GM23338 (cell line): ENCODE measurements around the gene HLA-DOB. TPM values are rescaled to one million over a fixed set of nuclear protein-coding genes. Genes with fewer than 3 reads are reported as not detected.

ENCODE experiments used
- ATAC-seq: fragments of 200-7000 bp; cut with Tn5 transposase; 3 replicates; pipeline ENCODE4 v1.9.1; 2020
- DNase-seq: peaks from one replicate; pipeline ENCODE4 v3.0.0-alpha.2; 2015; ENCODE audit warnings: low spot score
- H2AFZ ChIP-seq: fragments of 200-600 bp; sonication (generic); 2 replicates; pipeline ENCODE4 v1.8.0; 2016; ENCODE audit warnings: antibody characterized with exemption, mild to moderate bottlenecking, moderate library complexity
- H3F3A ChIP-seq: fragments of 200-600 bp; sonication (generic); replicated peaks from 2 replicates; pipeline ENCODE4 v1.8.0; 2017; ENCODE audit warnings: antibody characterized with exemption, mixed run types, low read depth
- H3K27ac ChIP-seq: fragments of 200-600 bp; sonication (generic); 2 replicates; pipeline ENCODE4 v1.6.1; 2016; ENCODE audit warnings: low read depth
- H3K27me3 ChIP-seq: fragments of 200-600 bp; sonication (generic); 2 replicates; pipeline ENCODE4 v1.8.0; 2016; ENCODE audit warnings: mild to moderate bottlenecking, mixed run types, moderate library complexity; ENCODE audit not compliant: insufficient read depth
- H3K36me3 ChIP-seq: fragments of 200-600 bp; sonication (generic); 2 replicates; pipeline ENCODE4 v1.8.0; 2016; ENCODE audit warnings: mild to moderate bottlenecking; ENCODE audit not compliant: insufficient read depth
- H3K4me1 ChIP-seq: fragments of 200-600 bp; sonication (generic); 2 replicates; pipeline ENCODE4 v1.8.0; 2016; ENCODE audit warnings: mild to moderate bottlenecking, moderate library complexity; ENCODE audit not compliant: insufficient read depth
- H3K4me2 ChIP-seq: fragments of 200-600 bp; sonication (generic); 2 replicates; pipeline ENCODE4 v1.7.1; 2017; ENCODE audit warnings: mixed run types
- H3K4me3 ChIP-seq: fragments of 200-600 bp; sonication (generic); 2 replicates; pipeline ENCODE4 v1.6.1; 2016; ENCODE audit warnings: mixed run types
- H3K79me2 ChIP-seq: fragments of 200-600 bp; sonication (generic); replicated peaks from 2 replicates; pipeline ENCODE4 v1.8.0; 2017; ENCODE audit warnings: mild to moderate bottlenecking; ENCODE audit not compliant: insufficient read depth
- H3K9me2 ChIP-seq: fragments of 200-600 bp; sonication (generic); 2 replicates; pipeline ENCODE4 v1.8.0; 2017; ENCODE audit not compliant: insufficient read depth
- H4K20me1 ChIP-seq: fragments of 200-600 bp; sonication (generic); replicated peaks from 2 replicates; pipeline ENCODE4 v1.8.0; 2017; ENCODE audit warnings: mild to moderate bottlenecking; ENCODE audit not compliant: insufficient read depth
- H3K27ac Mint-ChIP-seq: 2 replicates; pipeline ENCODE4 v1.8.0; 2020; ENCODE audit warnings: inconsistent platforms, mild to moderate bottlenecking, moderate library complexity, mixed read lengths
- H3K27me3 Mint-ChIP-seq: 3 replicates; pipeline ENCODE4 v1.8.0; 2022; ENCODE audit warnings: low read depth, mild to moderate bottlenecking, moderate library complexity, mixed read lengths, inconsistent platforms; ENCODE audit not compliant: insufficient read depth, poor library complexity
- H3K36me3 Mint-ChIP-seq: 3 replicates; pipeline ENCODE4 v1.8.0; 2021; ENCODE audit warnings: low read depth, mild to moderate bottlenecking, inconsistent platforms, moderate library complexity, mixed read lengths
- H3K4me1 Mint-ChIP-seq: 3 replicates; pipeline ENCODE4 v1.8.0; 2020; ENCODE audit warnings: mild to moderate bottlenecking, inconsistent platforms, mixed read lengths
- H3K4me3 Mint-ChIP-seq: 3 replicates; pipeline ENCODE4 v1.8.0; 2021; ENCODE audit warnings: moderate library complexity, mild to moderate bottlenecking, inconsistent platforms, mixed read lengths
- H3K9me3 Mint-ChIP-seq: 3 replicates; pipeline ENCODE4 v1.8.0; 2020; ENCODE audit warnings: moderate library complexity, mild to moderate bottlenecking, inconsistent platforms, mixed read lengths
- CREB1 ChIP-seq: fragments of 250-450 bp; sonication (Bioruptor Pico); IDR thresholded peaks from 2 replicates; pipeline ENCODE4 v1.5.0; 2020; ENCODE audit warnings: low read depth, mild to moderate bottlenecking, moderate library complexity
- ETS1 ChIP-seq: IDR thresholded peaks from 2 replicates; pipeline ENCODE4 v1.6.1; 2016; ENCODE audit warnings: antibody characterized with exemption
- EZH2 ChIP-seq: fragments of 200-600 bp; sonication (generic); IDR thresholded peaks from one replicate; pipeline ENCODE4 v1.8.0; 2017; ENCODE audit warnings: antibody characterized with exemption, mild to moderate bottlenecking, low read depth; ENCODE audit not compliant: unreplicated experiment
- EZH2phosphoT487 ChIP-seq: fragments of 200-600 bp; sonication (generic); IDR thresholded peaks from one replicate; pipeline ENCODE4 v1.8.1; 2018; ENCODE audit warnings: antibody characterized with exemption; ENCODE audit not compliant: unreplicated experiment
- JUNB ChIP-seq: IDR thresholded peaks from one replicate; pipeline ENCODE4 v1.6.1; 2016; ENCODE audit warnings: antibody characterized with exemption; ENCODE audit not compliant: unreplicated experiment
- NANOG ChIP-seq: IDR thresholded peaks from 2 replicates; pipeline ENCODE4 v1.6.1; 2016; ENCODE audit warnings: antibody characterized with exemption, borderline replicate concordance
- POLR2AphosphoS5 ChIP-seq: IDR thresholded peaks from 2 replicates; pipeline ENCODE4 v1.6.1; 2016; ENCODE audit warnings: antibody characterized with exemption, low read depth
- STAT1 ChIP-seq: IDR thresholded peaks from one replicate; pipeline ENCODE4 v1.6.1; 2016; ENCODE audit warnings: antibody characterized with exemption; ENCODE audit not compliant: unreplicated experiment
- ZNF114 ChIP-seq: fragments of 250-450 bp; sonication (Bioruptor Pico); IDR thresholded peaks from 2 replicates; pipeline ENCODE4 v1.5.0; 2020; ENCODE audit warnings: mild to moderate bottlenecking, moderate library complexity
- ZNF331 ChIP-seq: fragments of 250-450 bp; sonication (Bioruptor Pico); IDR thresholded peaks from 2 replicates; pipeline ENCODE4 v1.5.0; 2020; ENCODE audit warnings: low read depth, mild to moderate bottlenecking, moderate library complexity
- polyA plus RNA-seq: library from polyadenylated mRNA; unstranded; fragments of >200 nt; fragmentation: Nextera tagmentation; extraction: Ambion mirVana; gene quantifications from 2 replicates; pipeline ENCODE4 v1.2.1, GENCODE V29; 2016
- total RNA-seq: library from RNA; depleted of rRNA; stranded (reverse); fragments of >200 nt; shearing (Covaris generic); gene quantifications from 2 replicates; pipeline ENCODE4 v1.2.3, GENCODE V29; 2014
- TF ChIP-seq, protein P1 (sequence below), 2 experiments: fragments of 200-600 bp in 1 of 2; sonication (generic) in 1 of 2; conservative IDR thresholded peaks; 2 replicates each; pipeline versions ENCODE4 v1.5.1 to v1.6.1; 2016 to 2017; ENCODE audit warnings: antibody characterized with exemption in 2 of 2, low read depth in 2 of 2, mild to moderate bottlenecking in 2 of 2, moderate library complexity in 1 of 2
- TF ChIP-seq, protein P2 (sequence below): IDR thresholded peaks from one replicate; pipeline ENCODE4 v1.6.1; 2018; ENCODE audit warnings: antibody characterized with exemption; ENCODE audit not compliant: unreplicated experiment
- TF ChIP-seq, protein P3 (sequence below): fragments of 250-450 bp; sonication (Bioruptor Pico); IDR thresholded peaks from 2 replicates; pipeline ENCODE4 v1.5.0; 2020; ENCODE audit warnings: mild to moderate bottlenecking, moderate library complexity

The HLA-DOB gene
- total and polyA plus RNA-seq, 2 experiments from 2014 or later = not detected

GRCh38 chr6:32854376-32855178, 37.8 kb upstream of the HLA-DOB start:
- peaks cover 43% of the 10 kb centered on the region for H3K27me3 Mint-ChIP-seq
- H4K20me1 ChIP-seq = no peaks in the 10 kb centered on the region
- peak overlapping the region; percentile 92 for H3K4me3 Mint-ChIP-seq
- H3K9me3 Mint-ChIP-seq = no peaks in the 10 kb centered on the region; the same call in 2 of the 3 replicates
- peaks cover 8% of the 10 kb centered on the region; the same call in 1 of the 3 replicates for H3K36me3 Mint-ChIP-seq
- no peak overlapping the region for H3K27ac ChIP-seq
- H3K27me3 ChIP-seq = peaks cover 47% of the 10 kb centered on the region
- no peaks in the 10 kb centered on the region for H3K79me2 ChIP-seq
- H3K27ac Mint-ChIP-seq = no peak overlapping the region
- peak; percentile 30 for DNase-seq
- H3K4me1 ChIP-seq = peaks cover 12% of the 10 kb centered on the region; the same call in 1 of the 2 replicates
- no peaks in the 10 kb centered on the region for H3K9me2 ChIP-seq
- H3F3A ChIP-seq = 0 out of 2 replicates have a peak, but pooled peaks cover 5% of the 10 kb centered on the region
- peaks cover 20% of the 10 kb centered on the region for H3K4me1 Mint-ChIP-seq
- ATAC-seq = peak; percentile 1; the same call in 2 of the 3 replicates
- no peak for TF ChIP-seq EZH2
- TF ChIP-seq ZNF331 = no peak
- TF ChIP-seq, protein P1, sequence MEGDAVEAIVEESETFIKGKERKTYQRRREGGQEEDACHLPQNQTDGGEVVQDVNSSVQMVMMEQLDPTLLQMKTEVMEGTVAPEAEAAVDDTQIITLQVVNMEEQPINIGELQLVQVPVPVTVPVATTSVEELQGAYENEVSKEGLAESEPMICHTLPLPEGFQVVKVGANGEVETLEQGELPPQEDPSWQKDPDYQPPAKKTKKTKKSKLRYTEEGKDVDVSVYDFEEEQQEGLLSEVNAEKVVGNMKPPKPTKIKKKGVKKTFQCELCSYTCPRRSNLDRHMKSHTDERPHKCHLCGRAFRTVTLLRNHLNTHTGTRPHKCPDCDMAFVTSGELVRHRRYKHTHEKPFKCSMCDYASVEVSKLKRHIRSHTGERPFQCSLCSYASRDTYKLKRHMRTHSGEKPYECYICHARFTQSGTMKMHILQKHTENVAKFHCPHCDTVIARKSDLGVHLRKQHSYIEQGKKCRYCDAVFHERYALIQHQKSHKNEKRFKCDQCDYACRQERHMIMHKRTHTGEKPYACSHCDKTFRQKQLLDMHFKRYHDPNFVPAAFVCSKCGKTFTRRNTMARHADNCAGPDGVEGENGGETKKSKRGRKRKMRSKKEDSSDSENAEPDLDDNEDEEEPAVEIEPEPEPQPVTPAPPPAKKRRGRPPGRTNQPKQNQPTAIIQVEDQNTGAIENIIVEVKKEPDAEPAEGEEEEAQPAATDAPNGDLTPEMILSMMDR (conservative IDR thresholded peaks at IDR 0.05; ENCODE audit: low read depth in 2 of 2) = no peak
- no peak for TF ChIP-seq POLR2AphosphoS5
- TF ChIP-seq, protein P2, sequence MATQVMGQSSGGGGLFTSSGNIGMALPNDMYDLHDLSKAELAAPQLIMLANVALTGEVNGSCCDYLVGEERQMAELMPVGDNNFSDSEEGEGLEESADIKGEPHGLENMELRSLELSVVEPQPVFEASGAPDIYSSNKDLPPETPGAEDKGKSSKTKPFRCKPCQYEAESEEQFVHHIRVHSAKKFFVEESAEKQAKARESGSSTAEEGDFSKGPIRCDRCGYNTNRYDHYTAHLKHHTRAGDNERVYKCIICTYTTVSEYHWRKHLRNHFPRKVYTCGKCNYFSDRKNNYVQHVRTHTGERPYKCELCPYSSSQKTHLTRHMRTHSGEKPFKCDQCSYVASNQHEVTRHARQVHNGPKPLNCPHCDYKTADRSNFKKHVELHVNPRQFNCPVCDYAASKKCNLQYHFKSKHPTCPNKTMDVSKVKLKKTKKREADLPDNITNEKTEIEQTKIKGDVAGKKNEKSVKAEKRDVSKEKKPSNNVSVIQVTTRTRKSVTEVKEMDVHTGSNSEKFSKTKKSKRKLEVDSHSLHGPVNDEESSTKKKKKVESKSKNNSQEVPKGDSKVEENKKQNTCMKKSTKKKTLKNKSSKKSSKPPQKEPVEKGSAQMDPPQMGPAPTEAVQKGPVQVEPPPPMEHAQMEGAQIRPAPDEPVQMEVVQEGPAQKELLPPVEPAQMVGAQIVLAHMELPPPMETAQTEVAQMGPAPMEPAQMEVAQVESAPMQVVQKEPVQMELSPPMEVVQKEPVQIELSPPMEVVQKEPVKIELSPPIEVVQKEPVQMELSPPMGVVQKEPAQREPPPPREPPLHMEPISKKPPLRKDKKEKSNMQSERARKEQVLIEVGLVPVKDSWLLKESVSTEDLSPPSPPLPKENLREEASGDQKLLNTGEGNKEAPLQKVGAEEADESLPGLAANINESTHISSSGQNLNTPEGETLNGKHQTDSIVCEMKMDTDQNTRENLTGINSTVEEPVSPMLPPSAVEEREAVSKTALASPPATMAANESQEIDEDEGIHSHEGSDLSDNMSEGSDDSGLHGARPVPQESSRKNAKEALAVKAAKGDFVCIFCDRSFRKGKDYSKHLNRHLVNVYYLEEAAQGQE = no peak
- no peak for TF ChIP-seq ZNF114
- no peak for TF ChIP-seq CREB1 (CRISPR knock-in tag)
- TF ChIP-seq EZH2phosphoT487 = no peak
- no peak for TF ChIP-seq STAT1
- TF ChIP-seq ETS1 = no peak
- no peak for TF ChIP-seq NANOG
- no peak for TF ChIP-seq JUNB
- TF ChIP-seq, protein P3, sequence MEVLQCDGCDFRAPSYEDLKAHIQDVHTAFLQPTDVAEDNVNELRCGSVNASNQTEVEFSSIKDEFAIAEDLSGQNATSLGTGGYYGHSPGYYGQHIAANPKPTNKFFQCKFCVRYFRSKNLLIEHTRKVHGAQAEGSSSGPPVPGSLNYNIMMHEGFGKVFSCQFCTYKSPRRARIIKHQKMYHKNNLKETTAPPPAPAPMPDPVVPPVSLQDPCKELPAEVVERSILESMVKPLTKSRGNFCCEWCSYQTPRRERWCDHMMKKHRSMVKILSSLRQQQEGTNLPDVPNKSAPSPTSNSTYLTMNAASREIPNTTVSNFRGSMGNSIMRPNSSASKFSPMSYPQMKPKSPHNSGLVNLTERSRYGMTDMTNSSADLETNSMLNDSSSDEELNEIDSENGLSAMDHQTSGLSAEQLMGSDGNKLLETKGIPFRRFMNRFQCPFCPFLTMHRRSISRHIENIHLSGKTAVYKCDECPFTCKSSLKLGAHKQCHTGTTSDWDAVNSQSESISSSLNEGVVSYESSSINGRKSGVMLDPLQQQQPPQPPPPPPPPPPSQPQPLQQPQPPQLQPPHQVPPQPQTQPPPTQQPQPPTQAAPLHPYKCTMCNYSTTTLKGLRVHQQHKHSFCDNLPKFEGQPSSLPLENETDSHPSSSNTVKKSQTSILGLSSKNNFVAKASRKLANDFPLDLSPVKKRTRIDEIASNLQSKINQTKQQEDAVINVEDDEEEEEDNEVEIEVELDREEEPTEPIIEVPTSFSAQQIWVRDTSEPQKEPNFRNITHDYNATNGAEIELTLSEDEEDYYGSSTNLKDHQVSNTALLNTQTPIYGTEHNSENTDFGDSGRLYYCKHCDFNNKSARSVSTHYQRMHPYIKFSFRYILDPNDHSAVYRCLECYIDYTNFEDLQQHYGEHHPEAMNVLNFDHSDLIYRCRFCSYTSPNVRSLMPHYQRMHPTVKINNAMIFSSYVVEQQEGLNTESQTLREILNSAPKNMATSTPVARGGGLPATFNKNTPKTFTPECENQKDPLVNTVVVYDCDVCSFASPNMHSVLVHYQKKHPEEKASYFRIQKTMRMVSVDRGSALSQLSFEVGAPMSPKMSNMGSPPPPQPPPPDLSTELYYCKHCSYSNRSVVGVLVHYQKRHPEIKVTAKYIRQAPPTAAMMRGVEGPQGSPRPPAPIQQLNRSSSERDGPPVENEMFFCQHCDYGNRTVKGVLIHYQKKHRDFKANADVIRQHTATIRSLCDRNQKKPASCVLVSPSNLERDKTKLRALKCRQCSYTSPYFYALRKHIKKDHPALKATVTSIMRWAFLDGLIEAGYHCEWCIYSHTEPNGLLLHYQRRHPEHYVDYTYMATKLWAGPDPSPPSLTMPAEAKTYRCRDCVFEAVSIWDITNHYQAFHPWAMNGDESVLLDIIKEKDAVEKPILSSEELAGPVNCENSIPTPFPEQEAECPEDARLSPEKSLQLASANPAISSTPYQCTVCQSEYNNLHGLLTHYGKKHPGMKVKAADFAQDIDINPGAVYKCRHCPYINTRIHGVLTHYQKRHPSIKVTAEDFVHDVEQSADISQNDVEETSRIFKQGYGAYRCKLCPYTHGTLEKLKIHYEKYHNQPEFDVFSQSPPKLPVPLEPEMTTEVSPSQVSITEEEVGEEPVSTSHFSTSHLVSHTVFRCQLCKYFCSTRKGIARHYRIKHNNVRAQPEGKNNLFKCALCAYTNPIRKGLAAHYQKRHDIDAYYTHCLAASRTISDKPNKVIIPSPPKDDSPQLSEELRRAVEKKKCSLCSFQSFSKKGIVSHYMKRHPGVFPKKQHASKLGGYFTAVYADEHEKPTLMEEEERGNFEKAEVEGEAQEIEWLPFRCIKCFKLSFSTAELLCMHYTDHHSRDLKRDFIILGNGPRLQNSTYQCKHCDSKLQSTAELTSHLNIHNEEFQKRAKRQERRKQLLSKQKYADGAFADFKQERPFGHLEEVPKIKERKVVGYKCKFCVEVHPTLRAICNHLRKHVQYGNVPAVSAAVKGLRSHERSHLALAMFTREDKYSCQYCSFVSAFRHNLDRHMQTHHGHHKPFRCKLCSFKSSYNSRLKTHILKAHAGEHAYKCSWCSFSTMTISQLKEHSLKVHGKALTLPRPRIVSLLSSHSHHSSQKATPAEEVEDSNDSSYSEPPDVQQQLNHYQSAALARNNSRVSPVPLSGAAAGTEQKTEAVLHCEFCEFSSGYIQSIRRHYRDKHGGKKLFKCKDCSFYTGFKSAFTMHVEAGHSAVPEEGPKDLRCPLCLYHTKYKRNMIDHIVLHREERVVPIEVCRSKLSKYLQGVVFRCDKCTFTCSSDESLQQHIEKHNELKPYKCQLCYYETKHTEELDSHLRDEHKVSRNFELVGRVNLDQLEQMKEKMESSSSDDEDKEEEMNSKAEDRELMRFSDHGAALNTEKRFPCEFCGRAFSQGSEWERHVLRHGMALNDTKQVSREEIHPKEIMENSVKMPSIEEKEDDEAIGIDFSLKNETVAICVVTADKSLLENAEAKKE (CRISPR knock-in tag) = no peak
- peak overlapping the region; percentile 94 for H3K4me3 ChIP-seq
- peak overlapping the region; percentile 98 for H3K4me2 ChIP-seq
- H2AFZ ChIP-seq = peak overlapping the region; percentile 96
- no peaks in the 10 kb centered on the region; the same call in 1 of the 2 replicates for H3K36me3 ChIP-seq
